Ovary (tissue), 3 donors: ENCODE measurements around the gene PXDC1.

Experiments
- POLR2A ChIP-seq: fragments of 450-650 bp; IDR thresholded peaks from one replicate; pipeline ENCODE4 v1.6.1; 2017; ENCODE audit warnings: antibody characterized with exemption, mild to moderate bottlenecking, moderate library complexity
- TF ChIP-seq, protein P1 (sequence below), 3 donors: fragments of 450-650 bp in 2 of 3; fragments of 200-600 bp in 1 of 3; IDR thresholded peaks; one replicate each; pipeline versions ENCODE4 v1.5.1 to v1.8.0; 2016 to 2022; ENCODE audit warnings: antibody characterized with exemption in 3 of 3, mild to moderate bottlenecking in 1 of 3
- donor health status: DM: no; HTN: no; CAD: no.

DNA sequence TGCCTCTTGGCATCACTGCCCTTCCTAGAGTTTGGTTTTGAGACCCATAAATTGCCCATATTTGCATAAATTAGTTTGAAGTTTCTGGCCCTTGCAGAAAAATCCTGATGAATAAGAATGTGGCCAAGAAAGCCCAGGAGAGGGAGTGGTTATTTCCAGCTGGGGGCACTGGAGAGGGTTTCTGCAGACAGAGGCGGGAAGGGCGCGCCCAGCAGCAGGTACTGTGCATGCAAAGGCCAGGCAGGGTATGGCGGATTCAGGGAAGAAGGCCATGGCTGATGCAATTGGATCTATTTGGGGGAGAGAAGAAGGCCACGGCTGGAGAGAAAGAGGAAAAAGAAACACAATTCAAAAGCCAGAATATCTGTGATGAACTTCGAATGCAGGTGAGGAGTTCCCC is 48.2 kb upstream of the PXDC1 start:
- TF ChIP-seq, protein P1, sequence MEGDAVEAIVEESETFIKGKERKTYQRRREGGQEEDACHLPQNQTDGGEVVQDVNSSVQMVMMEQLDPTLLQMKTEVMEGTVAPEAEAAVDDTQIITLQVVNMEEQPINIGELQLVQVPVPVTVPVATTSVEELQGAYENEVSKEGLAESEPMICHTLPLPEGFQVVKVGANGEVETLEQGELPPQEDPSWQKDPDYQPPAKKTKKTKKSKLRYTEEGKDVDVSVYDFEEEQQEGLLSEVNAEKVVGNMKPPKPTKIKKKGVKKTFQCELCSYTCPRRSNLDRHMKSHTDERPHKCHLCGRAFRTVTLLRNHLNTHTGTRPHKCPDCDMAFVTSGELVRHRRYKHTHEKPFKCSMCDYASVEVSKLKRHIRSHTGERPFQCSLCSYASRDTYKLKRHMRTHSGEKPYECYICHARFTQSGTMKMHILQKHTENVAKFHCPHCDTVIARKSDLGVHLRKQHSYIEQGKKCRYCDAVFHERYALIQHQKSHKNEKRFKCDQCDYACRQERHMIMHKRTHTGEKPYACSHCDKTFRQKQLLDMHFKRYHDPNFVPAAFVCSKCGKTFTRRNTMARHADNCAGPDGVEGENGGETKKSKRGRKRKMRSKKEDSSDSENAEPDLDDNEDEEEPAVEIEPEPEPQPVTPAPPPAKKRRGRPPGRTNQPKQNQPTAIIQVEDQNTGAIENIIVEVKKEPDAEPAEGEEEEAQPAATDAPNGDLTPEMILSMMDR (IDR thresholded peaks at IDR 0.05), result no peak
- TF ChIP-seq POLR2A, result no peak
